HepG2 (cell line): Measurements from ENCODE around the gene KCTD6.

Experiments
- MXI1 ChIP-seq: IDR thresholded peaks from 3 replicates; pipeline ENCODE4 v1.6.1; 2012; ENCODE audit warnings: low read depth, low read length, inconsistent platforms, borderline replicate concordance
- NCOA2 ChIP-seq: sonication (generic); formaldehyde crosslinking; IDR thresholded peaks from 2 replicates; pipeline ENCODE4 v1.8.0; 2022; ENCODE audit warnings: inconsistent platforms
- POLR2A ChIP-seq, 2 experiments: IDR thresholded peaks; 2 replicates each; pipeline ENCODE4 v1.6.1; 2011; ENCODE audit warnings: low read depth in 2 of 2, low read length in 2 of 2, mild to moderate bottlenecking in 1 of 2, moderate library complexity in 1 of 2; ENCODE audit not compliant: insufficient read depth in 1 of 2
- RFX5 ChIP-seq: IDR thresholded peaks from 2 replicates; pipeline ENCODE4 v1.6.1; 2011; ENCODE audit warnings: low read depth, low read length, improper control_type of control experiment
- SRSF4 ChIP-seq: fragments of 200-400 bp; formaldehyde crosslinking; IDR thresholded peaks from one replicate; pipeline ENCODE4 v1.6.1; 2018; ENCODE audit warnings: mild to moderate bottlenecking, low read depth, low read length, moderate library complexity; ENCODE audit not compliant: poor library complexity, severe bottlenecking
- TF ChIP-seq, protein P1 (sequence below): sonication (generic); formaldehyde crosslinking; IDR thresholded peaks from 2 replicates; pipeline ENCODE4 v1.5.0; 2020; ENCODE audit warnings: mild to moderate bottlenecking, missing genetic modification reagents, moderate library complexity

DNA sequence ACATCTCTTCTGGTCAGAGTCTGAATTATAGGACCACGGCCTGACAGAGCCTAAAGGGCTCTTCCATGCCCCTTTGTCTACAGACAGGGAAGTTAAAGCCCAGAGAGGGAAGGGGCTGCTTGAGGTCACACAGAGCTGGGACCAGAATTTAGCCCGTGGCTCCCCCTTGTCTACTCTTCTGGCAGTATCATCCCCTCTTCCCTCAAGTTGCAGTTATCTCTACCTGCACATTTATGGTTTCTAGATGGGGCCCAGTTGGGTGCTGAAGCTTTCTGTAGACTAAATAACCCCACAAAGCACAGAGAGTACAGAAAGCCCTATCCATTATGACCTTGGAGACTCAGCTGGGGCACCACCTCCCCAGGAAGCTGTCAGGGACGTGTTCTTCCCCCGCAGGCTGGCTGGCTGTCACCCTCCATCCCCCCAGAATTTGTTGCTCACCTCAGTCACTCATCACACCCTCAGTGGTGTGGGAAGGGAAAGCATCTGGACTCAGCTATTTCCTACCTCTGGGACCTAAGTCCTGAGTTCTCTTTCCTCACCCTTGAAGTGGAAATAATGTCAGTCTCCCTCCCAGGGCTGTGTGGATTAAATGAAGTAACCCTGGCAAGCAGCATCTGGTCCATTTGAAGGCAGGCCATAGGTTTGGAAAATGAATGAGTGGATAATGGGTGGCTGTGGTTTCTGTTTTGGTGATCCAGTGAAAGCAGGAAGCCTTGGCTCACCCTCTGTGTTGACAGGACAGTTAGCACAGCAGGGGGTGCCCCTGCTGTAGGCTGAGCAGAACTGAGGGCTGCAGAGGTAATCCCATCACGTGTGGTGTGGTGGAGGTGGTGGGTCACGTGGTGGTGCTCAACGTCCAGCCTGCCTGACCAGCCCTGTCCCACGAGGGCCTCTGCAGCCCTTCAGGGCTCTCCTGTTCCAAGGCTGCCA is 28.8 kb downstream of the KCTD6 start:
- TF ChIP-seq, protein P1, sequence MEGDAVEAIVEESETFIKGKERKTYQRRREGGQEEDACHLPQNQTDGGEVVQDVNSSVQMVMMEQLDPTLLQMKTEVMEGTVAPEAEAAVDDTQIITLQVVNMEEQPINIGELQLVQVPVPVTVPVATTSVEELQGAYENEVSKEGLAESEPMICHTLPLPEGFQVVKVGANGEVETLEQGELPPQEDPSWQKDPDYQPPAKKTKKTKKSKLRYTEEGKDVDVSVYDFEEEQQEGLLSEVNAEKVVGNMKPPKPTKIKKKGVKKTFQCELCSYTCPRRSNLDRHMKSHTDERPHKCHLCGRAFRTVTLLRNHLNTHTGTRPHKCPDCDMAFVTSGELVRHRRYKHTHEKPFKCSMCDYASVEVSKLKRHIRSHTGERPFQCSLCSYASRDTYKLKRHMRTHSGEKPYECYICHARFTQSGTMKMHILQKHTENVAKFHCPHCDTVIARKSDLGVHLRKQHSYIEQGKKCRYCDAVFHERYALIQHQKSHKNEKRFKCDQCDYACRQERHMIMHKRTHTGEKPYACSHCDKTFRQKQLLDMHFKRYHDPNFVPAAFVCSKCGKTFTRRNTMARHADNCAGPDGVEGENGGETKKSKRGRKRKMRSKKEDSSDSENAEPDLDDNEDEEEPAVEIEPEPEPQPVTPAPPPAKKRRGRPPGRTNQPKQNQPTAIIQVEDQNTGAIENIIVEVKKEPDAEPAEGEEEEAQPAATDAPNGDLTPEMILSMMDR (CRISPR knock-in tag), result peak; percentile 73
- TF ChIP-seq RFX5 (no peak), SRSF4 (no peak), MXI1 (no peak), POLR2A (IDR thresholded peaks at IDR 0.05; ENCODE audit: insufficient read depth in 1 of 2, low read depth in 2 of 2, low read length in 2 of 2) (peak in 1 of 2 experiments; percentile 22; a peak in 1 of 4 replicates), NCOA2 (CRISPR knock-in tag) (peak; percentile 68)
